Lung (tissue), 12 donors: ENCODE results near the gene LRRK1. TPM values are rescaled to one million over a fixed set of nuclear protein-coding genes. Genes with fewer than 3 reads are reported as not detected.

ENCODE experiments used
- ATAC-seq: fragments of 200-7000 bp; cut with Tn5 transposase; one replicate; pipeline ENCODE4 v1.9.1; 2020; ENCODE audit warnings: moderate number of reproducible peaks; ENCODE audit not compliant: insufficient read depth, low FRiP score
- DNase-seq, 3 donors: peaks; one replicate each; pipeline ENCODE4 v3.0.0-alpha.2; 2013 to 2017
- H3K27ac ChIP-seq, 2 donors: one replicate each; pipeline ENCODE4 v1.5.1; 2013; ENCODE audit warnings: mild to moderate bottlenecking in 2 of 2, moderate library complexity in 2 of 2, control low read depth in 1 of 2, inconsistent platforms in 1 of 2, low read depth in 1 of 2, low read length in 1 of 2
- H3K27me3 ChIP-seq, 3 donors: one replicate each; pipeline ENCODE4 v1.5.1; 2013; ENCODE audit warnings: low read length in 2 of 3; ENCODE audit not compliant: control insufficient read depth in 3 of 3, insufficient read depth in 3 of 3
- H3K36me3 ChIP-seq, 4 donors: one replicate each; pipeline ENCODE4 v1.5.1; 2013; ENCODE audit warnings: low read length in 4 of 4, mild to moderate bottlenecking in 1 of 4, moderate library complexity in 1 of 4; ENCODE audit not compliant: control insufficient read depth in 4 of 4, insufficient read depth in 4 of 4
- H3K4me1 ChIP-seq, 5 donors: one replicate each; pipeline ENCODE4 v1.5.1; 2013; ENCODE audit warnings: low read length in 5 of 5, mild to moderate bottlenecking in 2 of 5, moderate library complexity in 1 of 5; ENCODE audit not compliant: control insufficient read depth in 5 of 5, insufficient read depth in 5 of 5
- H3K4me3 ChIP-seq: one replicate; pipeline ENCODE4 v1.5.1; 2013; ENCODE audit warnings: mild to moderate bottlenecking, control low read depth, moderate library complexity
- H3K9ac ChIP-seq, 2 donors: one replicate each; pipeline ENCODE4 v1.5.1; 2013; ENCODE audit warnings: low read length in 2 of 2, control low read depth in 1 of 2; ENCODE audit not compliant: insufficient read depth in 1 of 2
- H3K9me3 ChIP-seq, 4 donors: one replicate each; pipeline ENCODE4 v1.5.1; 2013; ENCODE audit warnings: low read length in 3 of 4, mild to moderate bottlenecking in 1 of 4, moderate library complexity in 1 of 4; ENCODE audit not compliant: control insufficient read depth in 4 of 4, insufficient read depth in 3 of 4
- WGBS, 2 donors: extraction: QIAGEN DNeasy Blood & Tissue Kit; methylation state at CpG; one replicate each; pipeline ENCODE4 v1.1.7; 2013; 5-methylcytosine and 5-hydroxymethylcytosine counted together
- polyA plus RNA-seq, 2 donors: library from polyadenylated mRNA; stranded (reverse); fragments of 200-250 nt; gene quantifications; one replicate each; pipeline ENCODE4 v1.2.1, GENCODE V29; 2013
- total RNA-seq, 2 donors: library from RNA; depleted of rRNA in 1 of 2; stranded (reverse); fragments of >200 nt in 1 of 2; gene quantifications; one replicate each; pipeline ENCODE4 v1.2.1, GENCODE V29; 2014 to 2021
- TF ChIP-seq, protein P1 (sequence below): IDR thresholded peaks from 2 replicates; pipeline ENCODE4 v1.5.1; 2012; ENCODE audit warnings: mild to moderate bottlenecking; ENCODE audit errors: control extremely low read depth, extremely low read depth
- donor health status: control.
- donor health status: control.
- donor health status: Bipolar disorder and iron deficiency.
- donor health status: healthy.
- donor health status: DM: yes; HTN: yes; CAD: no.

Gene LRRK1
- total and polyA plus RNA-seq, 4 donors, result 5.7 to 22.9 (median 9.7) TPM

DNA sequence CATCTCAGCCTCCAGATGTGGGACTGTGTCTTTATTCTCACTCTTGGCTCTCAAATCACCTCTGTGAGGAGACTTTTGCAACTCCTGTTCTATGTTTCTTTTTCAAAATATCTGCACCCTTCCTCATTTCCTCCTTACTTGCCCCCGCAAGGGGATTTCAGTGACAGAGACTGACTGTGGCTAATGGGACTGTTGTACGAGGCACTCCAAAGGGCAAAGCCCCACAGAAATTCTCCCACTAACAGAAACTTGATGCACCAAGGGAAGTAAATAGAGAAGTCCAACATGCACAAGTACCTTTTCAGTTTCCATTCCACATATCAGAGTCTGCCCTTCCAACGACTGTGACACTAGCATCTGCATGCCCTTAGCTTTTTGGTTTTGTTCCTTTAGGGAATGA is 69.7 kb downstream of the LRRK1 start:
- no peak for ATAC-seq
- 76 to 82% methylated on average over 3 of the region's 3 CpGs for WGBS, 2 donors
- no peak overlapping the region for H3K9ac ChIP-seq

DNA sequence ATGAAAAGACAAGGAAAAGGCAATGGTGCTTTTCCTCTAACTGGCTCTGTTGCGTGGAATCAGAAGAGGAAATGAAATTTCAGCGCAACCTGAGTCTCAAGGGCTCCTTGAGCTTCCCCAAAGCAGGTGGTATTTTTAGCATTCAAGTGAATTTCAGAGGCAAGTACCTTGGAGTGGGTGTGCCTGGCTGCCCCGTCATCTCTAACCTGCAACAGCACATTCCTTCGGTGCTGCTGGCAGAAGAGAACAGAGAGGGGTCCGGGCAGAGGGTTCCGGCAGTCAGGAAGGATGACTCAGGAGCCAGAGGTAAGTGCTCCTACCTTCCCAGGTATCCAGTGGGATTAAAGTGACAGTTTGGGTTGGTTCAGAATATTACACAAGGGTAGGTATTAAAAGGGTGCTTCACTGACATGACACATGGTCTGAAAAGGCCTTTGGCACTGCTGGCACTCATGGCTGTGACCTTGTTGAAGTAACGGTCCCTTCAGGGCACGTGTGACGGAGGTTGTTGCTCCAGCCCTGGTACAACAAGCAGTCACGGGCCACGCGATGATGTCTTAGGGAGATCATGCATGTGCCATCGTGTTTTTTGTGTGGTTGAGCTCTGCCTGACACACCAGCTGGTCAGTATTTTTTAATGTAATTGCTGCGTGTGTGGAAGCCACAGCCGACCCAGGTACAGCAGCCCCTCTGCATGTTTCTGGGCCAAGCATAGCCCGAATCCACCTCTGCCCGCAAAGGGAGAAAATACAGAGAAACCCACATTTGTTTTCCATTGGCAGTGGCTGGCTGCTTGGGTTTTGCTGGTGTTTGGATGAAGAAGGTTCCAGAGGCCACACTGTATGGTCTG is 75.7 kb downstream of the LRRK1 start:
- peak overlapping the region in 1 of 2 donors; percentile 56 for H3K27ac ChIP-seq
- peak; percentile 39 to 74 (median 70) for DNase-seq
- no peaks in the 10 kb centered on the region for H3K27me3 ChIP-seq
- H3K4me3 ChIP-seq, result no peak overlapping the region
- H3K36me3 ChIP-seq, result no peaks in the 10 kb centered on the region
- no peak overlapping the region for H3K9ac ChIP-seq
- peak; percentile 83 for ATAC-seq
- no peaks in the 10 kb centered on the region for H3K9me3 ChIP-seq
- no peaks in the 10 kb centered on the region for H3K4me1 ChIP-seq
- TF ChIP-seq, protein P1, sequence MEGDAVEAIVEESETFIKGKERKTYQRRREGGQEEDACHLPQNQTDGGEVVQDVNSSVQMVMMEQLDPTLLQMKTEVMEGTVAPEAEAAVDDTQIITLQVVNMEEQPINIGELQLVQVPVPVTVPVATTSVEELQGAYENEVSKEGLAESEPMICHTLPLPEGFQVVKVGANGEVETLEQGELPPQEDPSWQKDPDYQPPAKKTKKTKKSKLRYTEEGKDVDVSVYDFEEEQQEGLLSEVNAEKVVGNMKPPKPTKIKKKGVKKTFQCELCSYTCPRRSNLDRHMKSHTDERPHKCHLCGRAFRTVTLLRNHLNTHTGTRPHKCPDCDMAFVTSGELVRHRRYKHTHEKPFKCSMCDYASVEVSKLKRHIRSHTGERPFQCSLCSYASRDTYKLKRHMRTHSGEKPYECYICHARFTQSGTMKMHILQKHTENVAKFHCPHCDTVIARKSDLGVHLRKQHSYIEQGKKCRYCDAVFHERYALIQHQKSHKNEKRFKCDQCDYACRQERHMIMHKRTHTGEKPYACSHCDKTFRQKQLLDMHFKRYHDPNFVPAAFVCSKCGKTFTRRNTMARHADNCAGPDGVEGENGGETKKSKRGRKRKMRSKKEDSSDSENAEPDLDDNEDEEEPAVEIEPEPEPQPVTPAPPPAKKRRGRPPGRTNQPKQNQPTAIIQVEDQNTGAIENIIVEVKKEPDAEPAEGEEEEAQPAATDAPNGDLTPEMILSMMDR, result no peak
- WGBS, 2 donors, result 74% methylated on average over 17 of the region's 17 CpGs

More for the DNA sequence above, 69.7 kb downstream of the LRRK1 start:
- no peak for DNase-seq
- H3K27ac ChIP-seq, result no peak overlapping the region
- H3K4me3 ChIP-seq, result no peak overlapping the region
- TF ChIP-seq, protein P1, result no peak
- H3K4me1 ChIP-seq, result no peaks in the 10 kb centered on the region
- H3K36me3 ChIP-seq, result peaks cover 0 to 7% (median 0%) of the 10 kb centered on the region in 4 donors
- peaks cover 0 to 3% (median 3%) of the 10 kb centered on the region in 3 donors for H3K27me3 ChIP-seq
- H3K9me3 ChIP-seq, result peaks cover 0 to 4% (median 0%) of the 10 kb centered on the region in 4 donors

DNA sequence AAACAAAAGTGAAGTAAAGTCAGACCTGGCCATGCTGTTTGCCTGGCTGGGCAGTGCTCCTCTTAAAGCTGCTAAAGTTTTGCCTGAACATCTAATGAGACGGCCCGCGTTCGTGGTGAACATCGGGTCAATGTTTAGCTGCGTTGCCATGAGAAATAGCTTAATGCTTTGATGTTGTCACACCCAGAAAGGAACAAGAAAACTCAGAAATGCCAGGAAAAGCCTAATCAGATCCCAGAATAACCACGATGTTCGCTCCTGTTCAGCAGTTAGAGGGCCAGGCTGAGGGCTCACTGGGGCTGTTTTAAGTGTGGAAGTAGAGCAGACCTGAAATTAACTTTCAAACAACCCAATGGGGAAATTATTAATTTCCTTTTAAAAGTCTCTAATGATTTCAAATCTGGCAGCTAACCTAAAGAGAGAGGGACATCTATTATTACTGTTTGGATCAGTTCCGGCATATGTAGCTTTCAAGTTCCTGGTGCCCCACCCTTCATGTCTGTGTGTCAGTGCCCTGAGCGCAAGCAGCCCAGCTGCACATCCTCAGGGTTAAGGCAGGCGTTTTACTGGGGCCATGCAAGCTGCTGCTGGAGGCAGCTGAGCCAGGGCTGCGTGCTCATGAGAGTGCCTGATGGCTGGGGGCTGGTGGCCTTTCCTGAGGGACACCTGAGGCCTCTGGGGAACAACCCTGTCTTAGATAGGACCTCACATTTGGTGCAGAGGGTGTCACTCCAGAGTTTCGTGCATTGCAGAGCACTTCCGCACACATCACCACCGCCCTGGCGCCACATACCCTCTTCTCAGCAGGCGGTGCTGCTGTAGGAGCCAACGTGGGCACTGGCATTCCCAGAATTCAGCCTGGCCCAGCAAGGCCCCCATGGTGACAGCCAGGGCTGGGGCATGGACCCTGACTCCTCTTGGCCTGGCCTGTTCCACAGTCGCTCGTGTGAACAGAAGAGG is 76.6 kb downstream of the LRRK1 start:
- no peak overlapping the region for H3K4me3 ChIP-seq

More for the DNA sequence above, 76.6 kb downstream of the LRRK1 start:
- 75 to 83% methylated on average over 20 of the region's 20 CpGs for WGBS, 2 donors
- no peaks in the 10 kb centered on the region for H3K27me3 ChIP-seq
- TF ChIP-seq, protein P1, result no peak
- no peak overlapping the region for H3K27ac ChIP-seq
- ATAC-seq, result no peak
- H3K9ac ChIP-seq, result no peak overlapping the region
- H3K4me1 ChIP-seq, result no peaks in the 10 kb centered on the region
- H3K36me3 ChIP-seq, result peaks cover 0 to under 1% (median 0%) of the 10 kb centered on the region in 4 donors
- DNase-seq, result no peak
- H3K9me3 ChIP-seq, result no peaks in the 10 kb centered on the region
